NB4 (cell line): Measurements from ENCODE around the gene SYT8.

Experiments used
- DNase-seq: peaks from one replicate; pipeline ENCODE4 v3.0.0; 2010; ENCODE audit warnings: low read depth
- H3K4me3 ChIP-seq: one replicate; pipeline ENCODE4 v1.5.1; 2011; ENCODE audit warnings: mild to moderate bottlenecking, low read depth, low read length, moderate library complexity
- MAX ChIP-seq: IDR thresholded peaks from 2 replicates; pipeline ENCODE4 v1.6.1; 2011; ENCODE audit warnings: low read depth, low read length
- MYC ChIP-seq: IDR thresholded peaks from 2 replicates; pipeline ENCODE4 v1.6.1; 2011; ENCODE audit warnings: low read depth, low read length
- POLR2A ChIP-seq: IDR thresholded peaks from 2 replicates; pipeline ENCODE4 v1.6.1; 2011; ENCODE audit warnings: mild to moderate bottlenecking; ENCODE audit not compliant: insufficient read length; ENCODE audit errors: extremely low read depth
- TF ChIP-seq, protein P1 (sequence below): IDR thresholded peaks from one replicate; pipeline ENCODE4 v1.5.1; 2012; ENCODE audit warnings: low read depth, low read length

The SYT8 gene

DNA sequence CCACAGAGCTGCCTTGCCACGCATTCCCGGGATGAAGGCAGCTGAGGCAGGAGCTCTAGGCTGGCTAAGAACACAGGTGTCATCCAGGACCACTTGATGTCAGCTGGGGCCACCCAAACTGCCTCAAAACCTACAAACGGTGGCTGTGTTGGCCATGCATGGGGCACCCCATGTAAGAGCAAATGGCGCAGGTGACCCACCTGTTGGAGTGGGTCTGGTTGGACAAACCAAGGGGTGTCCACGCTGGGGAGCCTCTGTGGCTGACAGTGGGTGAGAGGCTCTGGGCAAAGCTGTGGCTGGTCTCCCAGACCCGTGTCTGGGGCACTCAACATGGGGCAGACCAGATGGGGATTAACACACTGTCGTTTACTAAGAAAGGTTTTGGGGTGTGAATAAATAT is 19.0 kb upstream of the SYT8 start:
- no peak for DNase-seq
- no peak for TF ChIP-seq MYC
- no peak for TF ChIP-seq MAX
- TF ChIP-seq POLR2A: no peak
- TF ChIP-seq, protein P1, sequence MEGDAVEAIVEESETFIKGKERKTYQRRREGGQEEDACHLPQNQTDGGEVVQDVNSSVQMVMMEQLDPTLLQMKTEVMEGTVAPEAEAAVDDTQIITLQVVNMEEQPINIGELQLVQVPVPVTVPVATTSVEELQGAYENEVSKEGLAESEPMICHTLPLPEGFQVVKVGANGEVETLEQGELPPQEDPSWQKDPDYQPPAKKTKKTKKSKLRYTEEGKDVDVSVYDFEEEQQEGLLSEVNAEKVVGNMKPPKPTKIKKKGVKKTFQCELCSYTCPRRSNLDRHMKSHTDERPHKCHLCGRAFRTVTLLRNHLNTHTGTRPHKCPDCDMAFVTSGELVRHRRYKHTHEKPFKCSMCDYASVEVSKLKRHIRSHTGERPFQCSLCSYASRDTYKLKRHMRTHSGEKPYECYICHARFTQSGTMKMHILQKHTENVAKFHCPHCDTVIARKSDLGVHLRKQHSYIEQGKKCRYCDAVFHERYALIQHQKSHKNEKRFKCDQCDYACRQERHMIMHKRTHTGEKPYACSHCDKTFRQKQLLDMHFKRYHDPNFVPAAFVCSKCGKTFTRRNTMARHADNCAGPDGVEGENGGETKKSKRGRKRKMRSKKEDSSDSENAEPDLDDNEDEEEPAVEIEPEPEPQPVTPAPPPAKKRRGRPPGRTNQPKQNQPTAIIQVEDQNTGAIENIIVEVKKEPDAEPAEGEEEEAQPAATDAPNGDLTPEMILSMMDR: no peak
- no peak overlapping the region for H3K4me3 ChIP-seq

GRCh38 chr11:1817000-1817399 is 17.8 kb upstream of the SYT8 start:
- no peak overlapping the region for H3K4me3 ChIP-seq
- TF ChIP-seq MAX: no peak
- no peak for DNase-seq

DNA sequence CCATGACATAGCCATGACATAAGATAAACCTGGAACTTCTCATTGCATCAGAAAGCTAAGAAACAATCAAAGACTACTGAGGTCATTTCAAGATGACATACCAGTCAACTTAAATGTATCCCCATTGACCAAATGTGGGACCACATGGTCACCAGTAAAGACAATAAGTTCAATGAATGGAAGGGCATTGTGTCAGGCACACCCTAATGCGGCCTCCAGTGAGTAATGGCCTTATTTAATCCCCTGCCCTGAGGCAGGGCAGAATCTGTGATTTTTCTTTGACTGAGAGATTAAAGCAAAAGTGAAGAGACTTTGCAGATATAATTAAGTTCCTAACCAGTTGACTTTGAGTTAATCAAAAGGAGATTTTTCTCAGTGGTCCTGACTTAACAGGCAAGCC is 17.3 kb upstream of the SYT8 start:
- H3K4me3 ChIP-seq: no peak overlapping the region
- TF ChIP-seq POLR2A (no peak), MYC (no peak), MAX (no peak)
- DNase-seq: no peak

- no peak for DNase-seq
- TF ChIP-seq POLR2A: no peak
- TF ChIP-seq MYC: no peak
- TF ChIP-seq MAX: no peak
- TF ChIP-seq, protein P1: no peak
Observed at GRCh38 chr11:1819074-1819473, 15.7 kb upstream of the SYT8 start.

DNA sequence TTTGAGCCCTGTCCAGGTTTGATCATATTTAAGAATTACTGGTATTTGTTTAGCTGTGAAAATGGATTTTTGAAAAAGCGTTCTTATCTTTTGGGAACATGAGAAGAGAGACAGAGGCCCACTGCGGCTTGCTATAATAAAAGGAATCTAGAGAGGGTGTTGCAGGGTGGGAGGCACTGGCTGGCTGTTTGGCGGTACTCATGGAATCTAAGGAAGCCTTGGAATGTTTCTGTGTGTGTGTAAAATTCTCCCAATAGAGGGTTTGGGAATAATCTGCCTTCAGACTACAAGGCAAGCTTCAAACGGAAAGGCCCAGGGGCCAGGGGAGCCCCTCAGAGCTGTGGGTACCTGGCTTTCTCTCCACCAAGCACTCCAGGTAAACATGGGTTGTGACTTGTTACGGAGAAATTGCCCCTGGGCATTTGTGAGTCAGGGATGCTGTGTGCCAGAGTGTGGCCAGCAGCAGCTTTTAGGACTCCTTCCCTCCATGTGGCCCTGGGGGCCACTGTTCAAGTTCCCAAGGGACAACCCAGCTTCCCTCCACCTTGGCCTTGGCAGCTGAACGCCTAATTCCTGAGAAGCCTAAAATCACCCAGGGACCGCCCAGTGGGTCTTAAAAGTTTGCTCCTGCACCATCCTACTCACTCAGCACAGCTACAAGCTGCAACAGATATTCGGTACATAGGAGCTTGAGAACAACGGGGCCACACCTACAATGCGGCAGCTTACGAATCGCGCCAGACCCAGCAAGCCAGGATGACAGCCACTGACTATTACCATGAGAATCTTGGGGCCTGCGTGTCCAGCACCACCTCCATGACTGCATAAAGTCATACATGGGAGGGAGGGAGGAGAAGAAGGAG is 14.1 kb upstream of the SYT8 start:
- TF ChIP-seq, protein P1: no peak
- no peak for TF ChIP-seq MYC
- TF ChIP-seq MAX: no peak
- TF ChIP-seq POLR2A: no peak
- H3K4me3 ChIP-seq: no peak overlapping the region
- no peak for DNase-seq

More at GRCh38 chr11:1819074-1819473, 15.7 kb upstream of the SYT8 start:
- H3K4me3 ChIP-seq: no peak overlapping the region

DNA sequence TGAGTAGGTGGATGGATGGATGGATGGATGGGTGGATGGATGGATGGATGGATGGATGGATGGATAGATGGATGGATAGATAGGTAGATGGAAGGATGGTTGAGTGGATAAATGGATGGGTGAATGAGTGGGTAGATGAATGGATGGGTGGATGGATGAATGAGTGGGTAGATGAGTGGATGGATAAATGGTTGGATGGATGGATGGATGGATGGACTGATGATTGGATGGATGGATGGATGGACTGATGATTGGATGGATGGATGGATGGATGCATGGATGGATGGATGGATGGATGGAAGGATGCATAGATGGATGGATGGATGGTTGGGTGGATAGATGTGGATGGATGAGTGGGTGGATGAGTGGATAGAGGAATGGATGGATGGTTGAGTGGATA is 13.2 kb upstream of the SYT8 start:
- TF ChIP-seq, protein P1: no peak
- TF ChIP-seq MAX: no peak
- no peak for TF ChIP-seq POLR2A
- no peak for TF ChIP-seq MYC
- no peak for DNase-seq
- H3K4me3 ChIP-seq: no peak overlapping the region
